Glomerular endothelial cell (primary cell): ENCODE results near the gene EEF1G. TPM values are rescaled to one million over a fixed set of nuclear protein-coding genes. Genes with fewer than 3 reads are reported as not detected.
A peak's percentile ranks its signal among the peaks of the same experiment; 100 is the strongest.
"Not testable (repeated sequence)": the region's sequence is repeated elsewhere in the genome, so short reads cannot be mapped to it uniquely, and the experiment has no call there.

ENCODE experiments used
- DNase-seq: peaks from one replicate; pipeline ENCODE4 v3.0.0-alpha.2; 2011; ENCODE audit warnings: low read depth, low spot score; ENCODE audit errors: extremely low read depth
- total RNA-seq: library from RNA; depleted of rRNA; stranded (reverse); fragments of >200 nt; gene quantifications from 2 replicates; pipeline ENCODE4 v1.2.3, GENCODE V29; 2015

Gene EEF1G
- total RNA-seq, 1 donor from 2014 or later = 1,186 TPM

DNA sequence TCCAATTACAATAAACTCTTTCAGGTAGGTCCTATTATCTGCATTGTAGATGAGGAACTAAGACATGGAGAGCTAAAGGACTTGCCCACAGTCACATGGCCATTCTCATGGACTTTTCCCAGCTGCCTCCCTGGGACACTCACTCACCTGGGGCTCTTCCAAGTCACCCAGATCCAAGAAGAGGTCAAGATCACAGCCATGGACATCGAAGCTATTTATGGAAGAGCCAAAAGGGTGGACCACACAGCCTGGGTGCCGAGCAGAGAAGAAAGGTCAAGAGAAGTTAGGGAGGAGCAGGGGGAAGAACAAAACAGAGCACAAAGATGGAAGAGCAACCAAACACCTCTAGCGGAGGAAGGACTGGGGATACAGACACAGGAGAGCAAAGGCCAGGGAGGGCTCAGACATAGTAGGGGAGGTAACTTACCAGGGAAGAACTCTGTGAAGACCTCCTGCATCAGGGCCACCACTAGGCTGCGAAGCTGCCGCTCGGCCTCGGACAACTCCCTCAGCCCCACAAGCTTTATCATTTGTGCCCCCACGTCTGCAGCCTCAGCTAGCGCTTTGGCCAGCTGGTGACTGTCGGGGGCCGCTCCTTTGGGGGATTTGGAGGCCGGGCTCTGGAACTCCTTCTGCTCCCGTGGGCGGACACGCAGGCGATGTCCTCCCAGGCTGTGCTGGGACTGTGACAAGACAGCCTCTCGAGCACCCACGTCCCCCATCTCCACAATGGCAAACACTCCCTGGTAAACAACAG, 7.4 kb upstream of the EEF1G start:
- no peak for DNase-seq

DNA sequence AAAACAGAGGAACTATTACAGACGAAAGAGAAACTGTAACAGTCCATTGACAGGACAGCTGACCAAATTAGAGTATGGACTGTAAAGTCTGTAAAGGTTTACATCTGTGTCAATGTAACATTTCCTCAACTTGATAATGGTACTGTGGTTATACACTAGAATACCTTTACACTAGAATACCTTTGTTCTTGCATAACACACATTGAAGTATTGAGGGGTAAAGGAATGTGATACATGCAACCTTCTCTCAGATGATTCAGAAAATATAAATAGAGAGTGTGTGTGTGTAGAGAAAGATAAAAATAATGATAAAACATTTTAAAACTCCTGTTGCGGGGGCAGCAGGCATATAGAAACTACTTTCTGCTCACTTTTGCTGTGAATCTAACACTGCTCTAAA, 5.6 kb upstream of the EEF1G start:
- DNase-seq = no peak

DNA sequence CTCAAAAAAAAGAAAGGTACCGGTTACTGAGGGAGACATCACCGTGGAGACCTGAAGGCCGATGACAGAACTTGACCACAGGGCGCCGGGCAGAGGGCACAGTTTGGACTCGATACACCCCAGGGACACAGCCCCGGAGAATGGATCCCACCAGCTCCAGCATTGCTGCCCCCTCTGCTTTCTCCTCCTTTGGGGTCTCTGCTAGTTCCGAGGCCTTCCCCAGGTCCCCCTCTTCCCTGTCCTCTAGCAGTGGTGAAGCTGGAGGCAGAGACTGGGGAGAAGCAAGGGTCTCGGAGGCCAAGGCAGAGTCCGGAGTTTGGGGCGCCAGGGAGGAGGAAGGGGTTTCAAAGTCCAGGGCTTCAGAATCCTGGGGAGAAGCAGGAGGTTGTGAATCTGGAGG, 4.8 kb upstream of the EEF1G start:
- no peak for DNase-seq

DNA sequence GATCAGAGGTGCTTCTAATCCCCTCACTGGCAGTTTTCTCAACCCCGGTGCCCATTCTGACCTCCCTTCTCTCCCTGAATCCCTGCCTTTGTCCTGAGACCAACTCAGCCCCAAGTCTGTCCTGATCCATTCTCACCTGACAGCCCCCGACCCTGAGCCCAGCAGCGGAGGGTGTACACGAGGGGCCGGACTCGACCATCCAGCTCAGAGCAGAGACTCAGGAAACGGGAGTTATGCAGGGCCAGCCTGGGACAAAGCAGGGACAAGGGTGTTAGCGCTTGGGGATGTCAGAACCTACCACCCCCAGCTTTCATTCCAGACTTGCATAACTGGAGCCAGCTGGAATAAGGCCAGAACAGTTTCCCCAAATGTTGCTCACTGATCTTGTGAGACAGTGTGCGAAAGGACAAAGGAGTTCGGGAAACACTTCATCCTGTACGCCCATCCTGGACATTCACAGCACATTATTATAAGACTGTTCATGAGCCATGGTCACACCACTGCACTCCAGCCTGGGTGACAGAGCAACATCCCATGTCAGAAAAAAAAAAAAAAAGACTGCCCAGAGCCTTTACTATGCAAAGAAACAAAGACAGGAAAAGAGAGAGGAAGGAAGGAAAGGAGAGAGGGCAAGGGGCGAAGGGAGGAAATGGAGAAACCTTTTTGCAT, 3.5 kb upstream of the EEF1G start:
- peak; percentile 98 for DNase-seq

DNA sequence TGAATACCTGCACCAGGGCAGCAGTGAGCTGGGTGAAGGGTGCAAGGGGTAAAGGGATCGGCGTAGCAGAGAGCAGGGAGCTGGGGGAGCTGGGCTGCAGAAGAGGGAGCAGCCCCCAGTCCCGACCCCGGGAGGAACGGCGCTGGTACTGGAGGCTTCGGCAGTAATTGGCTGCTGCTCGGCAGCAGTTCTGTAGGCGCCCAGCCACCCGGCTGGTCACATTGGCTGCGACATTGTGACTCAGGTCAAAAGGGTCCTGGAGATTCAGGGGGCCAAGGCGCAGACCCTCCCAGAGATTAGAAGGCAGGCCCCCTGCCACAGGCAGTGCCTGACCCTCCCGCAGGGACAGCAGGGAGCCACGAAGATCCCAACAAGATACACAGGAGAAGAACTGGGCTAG, 2.1 kb upstream of the EEF1G start:
- DNase-seq = no peak

DNA sequence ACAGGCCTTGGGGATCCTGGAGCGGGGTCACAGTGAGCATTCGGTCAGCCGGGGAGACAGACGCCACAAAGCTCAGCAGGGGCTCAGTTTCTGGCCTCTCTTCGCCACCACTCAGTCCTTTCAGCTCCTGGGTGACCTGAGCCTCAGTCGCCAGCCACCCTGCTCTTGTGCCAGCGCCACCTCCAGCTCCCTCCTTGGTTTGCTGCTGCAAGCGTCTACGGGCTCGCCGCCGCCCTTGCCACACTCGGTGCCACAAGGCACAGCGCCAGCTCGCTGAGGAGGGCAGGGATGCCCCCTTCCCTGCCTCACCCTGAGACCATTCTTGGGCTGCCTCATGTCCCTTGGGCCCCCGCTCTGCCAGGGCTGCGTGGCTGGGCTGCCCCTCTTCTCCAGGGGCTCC, 1.5 kb upstream of the EEF1G start:
- no peak for DNase-seq

DNA sequence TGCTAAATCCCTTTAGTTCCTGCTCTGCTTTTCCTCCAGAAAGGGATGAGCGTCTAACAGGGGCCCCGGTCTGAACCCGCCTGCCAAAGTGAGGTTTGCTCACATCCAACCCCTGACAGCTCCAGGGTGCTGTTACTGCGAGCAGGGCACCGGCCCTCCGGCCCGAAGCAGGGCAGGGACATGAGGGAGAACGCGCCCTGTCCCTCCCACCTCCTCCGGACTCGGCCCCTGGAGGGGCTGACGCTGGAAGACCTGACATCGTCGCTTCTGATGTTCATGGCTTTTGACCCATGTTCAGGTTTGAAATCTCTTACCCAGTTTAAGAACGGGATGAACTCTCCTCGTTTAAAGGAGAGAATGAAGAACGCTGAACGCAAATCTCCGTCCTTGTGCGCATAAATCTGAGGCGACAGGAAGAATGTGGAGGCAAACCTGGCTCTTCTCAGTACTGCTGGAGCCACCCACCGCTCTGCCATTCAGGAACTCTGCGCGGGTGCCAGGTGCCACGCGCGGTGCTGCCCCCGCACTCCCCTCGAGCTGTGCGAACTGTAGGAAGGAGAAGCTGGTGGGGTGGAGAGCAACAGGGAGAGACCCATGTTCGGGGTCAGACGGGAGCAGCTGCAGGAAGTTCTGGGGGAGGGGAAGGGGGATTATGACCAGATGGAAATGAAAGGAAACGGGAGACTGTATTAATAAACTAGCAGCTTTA, 826 bp upstream of the EEF1G start:
- no peak for DNase-seq

DNA sequence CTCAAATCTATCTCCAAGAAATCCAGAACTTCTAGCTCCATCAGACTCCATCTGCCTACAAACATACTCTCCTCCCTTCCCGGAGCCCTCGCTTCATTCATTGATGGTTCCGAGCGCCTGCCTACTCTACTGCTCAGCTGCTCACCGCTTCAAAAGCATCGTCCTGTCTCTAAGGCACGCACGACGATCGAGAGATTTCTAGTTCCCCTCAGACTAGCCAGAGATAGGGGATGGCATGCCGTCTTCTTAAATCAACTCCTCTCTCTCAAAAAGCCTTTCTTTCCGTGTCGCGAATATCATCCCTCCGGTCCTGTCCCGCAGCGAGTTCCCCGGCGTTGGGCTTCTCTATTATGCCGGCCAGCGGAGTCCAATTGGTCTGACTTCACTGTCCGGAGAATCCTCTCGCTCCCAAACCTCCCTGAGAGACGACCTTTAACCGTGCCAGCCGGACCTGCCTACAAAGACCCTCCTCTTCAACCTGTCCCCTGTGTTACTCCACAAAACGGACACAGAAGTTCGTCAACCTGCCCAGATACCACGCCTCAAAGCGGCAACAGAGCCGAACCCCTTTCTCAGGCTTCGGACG, 592 bp downstream of the EEF1G start:
- no peak for DNase-seq

DNA sequence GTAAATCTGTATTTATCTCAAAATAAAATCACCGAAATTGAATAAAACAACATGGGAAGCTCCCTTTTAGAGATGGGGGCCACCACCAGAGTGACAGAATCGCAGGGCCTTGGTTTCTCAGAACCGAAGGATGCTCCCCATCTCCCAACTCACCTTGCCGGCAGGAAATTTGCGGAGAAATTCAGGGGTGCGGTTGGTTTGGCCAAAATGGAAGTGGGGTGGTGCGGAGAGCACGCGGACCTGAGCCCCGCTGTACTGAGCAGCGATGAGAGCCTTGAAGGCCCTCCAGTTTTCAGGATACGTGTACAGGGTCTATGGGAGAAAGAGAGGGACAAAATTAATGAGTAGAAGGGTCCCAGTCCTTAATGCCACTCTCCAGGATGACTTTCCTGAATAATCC, 1.3 kb downstream of the EEF1G start:
- DNase-seq = no peak

DNA sequence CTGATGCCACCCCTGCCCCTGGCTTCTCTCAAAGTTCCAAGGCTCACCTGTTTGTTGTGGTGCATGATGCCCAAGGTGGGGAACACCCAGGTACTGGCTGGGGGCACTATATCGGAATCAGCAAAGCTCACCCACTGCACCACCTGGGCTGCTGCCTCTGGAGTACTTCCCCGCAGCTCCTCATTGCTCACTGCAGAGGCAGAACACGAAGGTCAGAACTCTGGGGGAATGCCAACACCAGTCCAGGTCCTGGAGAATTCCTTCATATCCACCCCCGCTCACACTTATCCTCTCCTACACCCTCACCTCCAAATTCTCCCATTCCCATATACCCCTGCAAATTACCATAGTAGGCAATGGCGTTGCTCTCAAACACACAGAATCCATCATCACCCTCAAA, 2.2 kb downstream of the EEF1G start:
- not testable (repeated sequence) for DNase-seq

DNA sequence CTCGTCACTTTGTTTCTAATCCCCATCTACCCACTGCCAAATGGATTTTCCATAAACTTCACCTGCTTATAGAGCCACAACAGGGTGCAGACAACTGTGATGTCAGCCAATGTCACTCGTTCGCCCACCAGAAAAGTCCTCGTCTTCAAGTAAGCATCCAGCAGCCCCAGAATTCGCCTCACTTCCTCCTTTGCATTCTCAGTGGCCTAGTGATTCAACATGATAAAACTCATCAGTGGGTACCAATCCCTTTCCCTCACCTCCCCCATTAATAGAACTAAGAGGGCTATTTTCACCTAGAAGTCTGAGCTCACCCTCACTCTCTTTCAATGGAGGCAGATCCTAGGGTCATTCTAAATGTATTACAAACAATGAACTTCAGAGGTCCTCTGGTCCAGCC, 2.8 kb downstream of the EEF1G start:
- DNase-seq = not testable (repeated sequence)

DNA sequence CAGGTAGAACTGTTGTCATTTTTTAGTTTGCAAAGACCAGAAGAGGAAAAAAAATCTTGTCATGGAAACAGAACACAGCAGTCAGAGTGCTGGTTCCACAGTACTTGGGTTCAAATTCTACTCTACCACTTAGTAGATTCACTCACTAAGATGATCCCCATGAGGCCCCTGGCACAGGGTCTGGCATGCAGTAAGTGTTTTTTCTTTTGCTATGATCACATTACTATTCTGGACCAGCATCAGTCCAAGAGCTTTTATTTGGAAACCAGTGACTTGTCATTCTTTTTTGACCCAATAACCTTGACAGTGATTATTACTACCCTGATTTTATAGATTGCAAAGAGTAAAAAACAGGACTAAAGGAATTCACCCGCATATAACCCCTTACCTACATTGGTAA, 4.1 kb downstream of the EEF1G start:
- no peak for DNase-seq

DNA sequence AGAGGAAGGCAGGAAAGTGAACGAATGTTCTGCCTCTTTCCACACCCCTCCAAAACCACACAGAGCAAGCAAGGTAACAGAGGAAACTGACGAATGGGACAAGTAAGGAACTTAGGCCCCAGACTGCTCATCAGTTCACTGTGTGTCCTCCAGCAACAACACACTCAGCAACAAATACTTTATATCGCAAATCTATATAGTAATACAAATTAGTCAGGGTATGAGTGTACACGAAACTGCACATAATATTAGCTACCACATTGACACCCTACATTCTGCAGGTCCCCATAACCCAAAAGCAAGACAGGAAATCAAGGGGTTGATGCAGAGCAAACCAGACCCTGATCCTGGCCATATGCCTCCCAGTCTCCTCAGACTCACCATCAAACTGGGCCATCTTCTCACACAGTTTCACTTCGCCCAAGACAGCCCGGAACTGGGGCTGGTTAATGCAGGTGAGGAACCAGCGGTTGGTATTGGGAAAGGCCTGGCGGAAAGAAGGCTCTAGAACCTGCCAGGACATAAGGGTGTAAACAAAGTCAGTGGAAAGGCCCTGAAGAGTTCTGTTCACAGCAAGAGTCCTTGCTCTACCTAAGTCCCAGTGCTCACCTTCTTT, 6.6 kb downstream of the EEF1G start:
- DNase-seq = no peak

DNA sequence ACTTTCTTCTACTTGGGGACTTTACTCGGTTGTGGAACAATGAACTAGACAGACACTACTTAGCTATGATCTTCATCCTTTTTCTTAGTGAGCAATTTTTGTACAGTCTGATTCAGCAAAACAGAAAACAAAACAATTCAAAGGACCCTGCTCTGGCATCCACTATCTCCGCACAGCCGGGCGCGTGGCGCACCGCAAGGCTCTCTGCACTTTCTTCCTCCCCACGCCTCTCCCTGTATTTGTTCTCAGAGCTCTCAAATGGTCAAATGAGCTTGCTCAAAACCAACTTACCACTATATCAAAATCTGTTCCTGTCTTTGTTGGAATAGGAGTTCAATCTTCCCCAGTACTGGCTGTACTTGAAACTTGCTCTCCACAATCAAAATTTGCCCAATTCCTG, 7.4 kb downstream of the EEF1G start:
- DNase-seq = no peak

DNA sequence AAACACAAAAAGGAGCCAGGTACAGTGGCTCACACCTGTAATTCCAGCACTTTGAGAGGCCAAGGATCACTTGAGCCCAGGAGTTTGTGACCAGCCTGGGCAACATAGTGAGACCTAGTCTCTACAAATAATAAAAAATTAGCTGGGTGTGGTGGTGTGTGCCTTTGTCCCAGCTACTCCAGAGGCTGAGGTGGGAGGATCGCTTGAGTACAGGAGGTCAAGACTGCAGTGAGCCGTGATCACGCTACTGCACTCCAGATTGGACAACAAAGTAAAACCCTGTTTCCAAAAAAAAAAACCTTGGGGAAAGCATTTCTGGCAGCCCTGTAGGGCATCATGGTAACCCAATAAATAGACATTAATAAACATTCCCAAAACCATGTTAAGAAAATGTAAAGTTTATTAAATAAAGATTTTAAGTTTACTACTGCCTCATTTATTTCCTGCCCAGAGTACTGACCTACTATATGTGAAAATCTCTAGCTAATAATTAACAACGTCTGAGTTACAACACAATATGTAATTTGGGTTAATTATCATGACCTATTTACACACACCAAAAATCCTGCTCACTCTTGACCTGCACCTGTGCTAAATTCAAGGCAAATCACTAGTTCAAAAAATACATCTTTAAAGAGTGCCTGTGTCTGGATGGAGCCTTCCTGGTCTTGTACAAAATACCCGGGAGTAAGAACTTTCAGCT, 8.4 kb downstream of the EEF1G start:
- no peak for DNase-seq

DNA sequence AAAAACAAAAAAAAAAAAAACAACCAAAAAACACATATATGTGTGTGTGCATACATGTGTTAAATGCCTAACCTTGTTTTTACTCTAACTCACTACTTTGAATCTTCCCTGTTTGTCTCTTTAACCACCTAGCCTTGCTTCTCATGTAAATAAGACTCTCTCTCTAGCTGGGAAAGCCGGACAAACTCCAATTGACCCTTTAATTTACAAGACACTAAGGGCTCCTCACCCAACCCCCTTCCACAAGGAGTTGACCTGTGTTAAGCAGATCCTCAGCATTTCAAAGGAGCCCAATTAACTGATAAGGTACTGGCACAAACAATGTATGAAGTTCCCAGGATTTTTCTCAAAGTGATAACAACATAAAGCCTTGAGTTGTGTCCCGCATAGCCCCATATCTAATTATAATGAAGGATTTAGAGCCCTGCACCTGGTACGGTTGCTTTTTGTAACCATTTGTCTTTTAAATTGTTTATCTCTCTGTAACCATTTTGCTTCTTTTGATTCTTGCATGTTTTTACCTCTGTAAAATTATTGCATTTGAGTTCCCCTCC, 11.9 kb downstream of the EEF1G start:
- not testable (repeated sequence) for DNase-seq

DNA sequence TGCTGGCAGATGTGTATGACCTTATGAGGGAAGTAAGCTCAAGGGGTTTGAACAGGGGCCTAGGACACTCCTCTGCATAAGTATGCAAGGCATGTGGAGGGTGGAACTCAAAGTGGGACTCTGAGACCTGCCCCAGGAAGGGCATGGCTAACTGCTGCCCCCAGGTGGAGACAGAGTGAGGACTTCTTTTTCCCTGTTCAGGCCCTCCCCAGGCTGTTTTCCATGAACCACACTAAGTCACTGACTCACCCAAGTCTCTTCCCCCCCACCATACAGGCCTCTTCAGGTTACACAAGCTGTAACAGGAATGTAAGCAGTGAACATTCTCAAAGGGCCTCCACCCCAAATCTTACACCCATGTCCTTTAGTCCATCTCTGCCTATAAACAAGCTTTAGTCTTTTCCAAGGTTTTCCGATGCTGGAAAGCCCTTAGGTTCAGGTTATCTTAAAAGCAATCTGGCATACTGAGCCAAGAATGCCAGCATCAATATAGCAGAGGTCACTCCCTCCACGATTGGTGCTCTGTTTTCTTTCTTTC, 13.1 kb downstream of the EEF1G start:
- DNase-seq = peak; percentile 83

DNA sequence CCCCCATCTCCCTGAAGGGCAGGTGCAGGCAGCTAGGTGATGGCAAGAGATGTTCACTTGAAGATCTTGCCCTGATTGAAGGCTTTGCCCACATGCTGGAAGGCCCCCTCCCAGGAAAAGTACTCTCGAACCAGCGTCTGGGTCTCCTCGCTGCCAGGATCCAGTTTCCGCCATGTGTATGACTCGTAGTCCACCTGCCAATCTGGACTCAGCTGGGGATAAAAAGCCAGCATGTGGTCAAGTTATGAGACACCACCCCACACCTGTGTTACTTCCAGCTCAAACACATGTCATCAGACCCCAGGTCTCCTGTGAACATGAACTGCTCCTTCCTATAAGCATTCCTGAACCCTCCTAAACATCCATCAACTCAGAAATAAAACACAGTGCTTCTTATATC, 14.1 kb downstream of the EEF1G start:
- DNase-seq = not testable (repeated sequence)

DNA sequence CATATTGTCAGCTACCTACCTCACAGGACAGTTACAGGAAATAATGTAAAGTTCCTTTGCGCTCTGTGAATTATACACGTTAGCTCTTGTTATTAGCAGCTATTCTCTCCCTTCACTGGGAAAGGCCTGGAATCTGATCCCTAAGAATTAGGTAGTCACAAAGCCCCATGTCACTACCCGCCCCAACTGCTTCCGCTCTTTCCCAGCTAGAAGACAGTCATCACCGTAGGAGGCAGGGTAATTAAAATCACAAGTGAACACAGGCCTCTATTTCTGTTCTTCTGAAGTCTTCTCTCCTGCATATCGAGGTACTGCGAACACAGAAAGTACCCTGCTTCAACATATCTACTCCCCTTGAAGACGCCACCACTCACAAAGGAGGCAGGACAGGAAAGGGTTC, 14.5 kb downstream of the EEF1G start:
- no peak for DNase-seq

DNA sequence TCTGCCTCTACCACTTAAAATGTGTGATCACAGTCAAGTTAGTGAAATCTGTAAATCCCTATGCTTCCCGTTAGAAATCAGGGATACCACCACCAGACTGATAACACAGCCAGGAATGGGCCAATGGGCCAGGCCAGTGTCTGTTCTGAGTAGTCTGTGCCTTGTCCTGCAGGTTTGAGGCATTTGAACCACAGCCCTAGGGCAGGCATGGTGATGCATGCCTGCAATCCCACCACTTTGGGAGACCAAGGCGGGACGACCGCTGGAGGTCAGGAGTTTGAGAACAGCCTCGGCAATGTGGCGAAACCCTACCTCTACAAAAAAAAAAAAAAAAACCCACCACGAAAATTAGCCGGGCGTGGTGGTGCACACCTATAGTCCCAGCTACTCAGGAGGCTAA, 15.0 kb downstream of the EEF1G start:
- no peak for DNase-seq
